Right lobe of liver (tissue), 6 donors: ENCODE results near the gene GSTP1. TPM values are rescaled to one million over a fixed set of nuclear protein-coding genes. Genes with fewer than 3 reads are reported as not detected.

Experiments
- ATAC-seq, 4 donors: fragments of 200-7000 bp; cut with Tn5 transposase; one replicate each; pipeline ENCODE4 v1.9.1; 2020; ENCODE audit warnings: mild to moderate bottlenecking in 4 of 4, moderate library complexity in 4 of 4
- DNase-seq, 3 donors: peaks; one replicate each; pipeline ENCODE4 v3.0.0-alpha.2; 2020
- H3K27ac ChIP-seq, 3 donors: fragments of 200-600 bp; one replicate each; pipeline ENCODE4 v1.8.0; 2022
- H3K27me3 ChIP-seq, 2 donors: fragments of 200-600 bp; one replicate each; pipeline ENCODE4 v1.8.0; 2022
- H3K36me3 ChIP-seq, 4 donors: fragments of 200-600 bp; sonication (generic) in 1 of 4; one replicate each; pipeline versions ENCODE4 v1.5.1 to v1.8.0; 2017 to 2022; ENCODE audit warnings: control low read depth in 1 of 4
- H3K4me1 ChIP-seq, 4 donors: fragments of 200-600 bp; sonication (generic) in 1 of 4; one replicate each; pipeline versions ENCODE4 v1.5.1 to v1.8.0; 2017 to 2022; ENCODE audit warnings: control low read depth in 1 of 4
- H3K4me3 ChIP-seq, 3 donors: fragments of 200-600 bp; one replicate each; pipeline ENCODE4 v1.8.0; 2022
- H3K9me3 ChIP-seq, 4 donors: fragments of 200-600 bp; sonication (generic) in 1 of 4; one replicate each; pipeline versions ENCODE4 v1.5.1 to v1.8.0; 2017 to 2022; ENCODE audit warnings: control low read depth in 1 of 4
- CTCF ChIP-seq, 4 donors: fragments of 200-600 bp in 3 of 4; fragments of 450-650 bp in 1 of 4; IDR thresholded peaks; one replicate each; pipeline versions ENCODE4 v1.5.1 to v1.8.0; 2016 to 2022; ENCODE audit warnings: antibody characterized with exemption in 4 of 4, mild to moderate bottlenecking in 2 of 4
- POLR2A ChIP-seq: fragments of 450-650 bp; IDR thresholded peaks from one replicate; pipeline ENCODE4 v1.6.1; 2017; ENCODE audit warnings: antibody characterized with exemption, mild to moderate bottlenecking
- WGBS: methylation state at CpG from one replicate; pipeline ENCODE4 v1.1.6; 2018; ENCODE audit warnings: low coverage, low lambda C conversion rate; ENCODE audit not compliant: insufficient coverage; ENCODE audit errors: missing lambda C conversion rate; 5-methylcytosine and 5-hydroxymethylcytosine counted together
- intact Hi-C, 2 donors: fragments of 100-400 bp; cut with DNase I; formaldehyde crosslinking; loops; one replicate each; pipeline versions ENCODE4 v1.11.2 to v1.14.1; 2022
- long read RNA-seq: library from polyadenylated mRNA; unstranded; transcript quantifications from one replicate; pipeline ENCODE4 v2.0.0, GENCODE V29; 2019
- total RNA-seq, 6 experiments: library from RNA; depleted of rRNA in 2 of 6; stranded (reverse); fragments of >200 nt in 2 of 6; fragmentation: NEBNext Ultra II Directional in 3 of 6; extraction: Animal tissue kit (Norgen Biotek cat#: 25700) in 3 of 6; gene quantifications; one replicate each; pipeline versions ENCODE4 v1.1.0 to v1.2.4, GENCODE V29; 2016 to 2023
- donor health status: DM: no; HTN: yes; CAD: no.
- donor health status: DM: no; HTN: no; CAD: no.
- donor health status: DM: no; HTN: no; CAD: no.
- donor health status: DM: no; HTN: yes; CAD: no.
- donor health status: DM: no; HTN: yes; CAD: no.

The GSTP1 gene
- total RNA-seq = 10 to 100 TPM; 16.6 to 51.4 (median 32.3) TPM
- long read RNA-seq, transcript GSTP1-202 (7 exons, 961 nt) = major isoform, 10 of 14 reads
- long read RNA-seq, partial matches to known transcripts = 3 of 14 reads
- long read RNA-seq, other reads (novel, unspliced or antisense) = 1 of 14 reads

GRCh38 chr11:67583247-67584204 is at the start of gene GSTP1:
Gene GSTP1, plus strand, starts transcription at chr11:67583812. Its CDS starts 32 bp downstream, at chr11:67583844.
- Histone ChIP-seq H3K27ac (peak within 1 kb of the TSS; percentile 55 to 89 (median 81)), H3K36me3 (no peaks in the 10 kb centered on the region), H3K4me3 (peak within 1 kb of the TSS; percentile 44 to 49 (median 47)), H3K9me3 (no peaks in the 10 kb centered on the region), H3K27me3 (no peaks in the 10 kb centered on the region), H3K4me1 (peaks cover 0 to 40% (median 2%) of the 10 kb centered on the region in 4 donors)
- WGBS = 15% methylated on average over 18 of the region's 81 CpGs
- DNase-seq (peak; percentile 75 to 85 (median 84)), ATAC-seq (peak; percentile 64 to 89 (median 67))
- TF ChIP-seq CTCF (IDR thresholded peaks at IDR 0.05) (peak; percentile 50 to 61 (median 52)), POLR2A (peak; percentile 72)
- intact Hi-C loops = no loop called here

GRCh38 chr11:67534070-67534679 is 49.4 kb upstream of the GSTP1 start:
- TF ChIP-seq POLR2A (no peak), CTCF (IDR thresholded peaks at IDR 0.05) (no peak)
- intact Hi-C loops = no loop called here
- Histone ChIP-seq H3K4me3 (no peak overlapping the region), H3K4me1 (no peaks in the 10 kb centered on the region), H3K9me3 (no peaks in the 10 kb centered on the region), H3K27me3 (no peaks in the 10 kb centered on the region), H3K36me3 (no peaks in the 10 kb centered on the region), H3K27ac (no peak overlapping the region)
- ATAC-seq (no peak), DNase-seq (no peak)
- whole genome bisulfite sequencing = 38% methylated on average over 4 of the region's 4 CpGs

- WGBS = 67% methylated on average over 1 of the region's 1 CpG
- no peak for TF ChIP-seq POLR2A
- TF ChIP-seq CTCF (IDR thresholded peaks at IDR 0.05) = no peak
- ATAC-seq = no peak
Observed at GRCh38 chr11:67535561-67535960, 48.1 kb upstream of the GSTP1 start.

GRCh38 chr11:67538306-67538705 is 45.3 kb upstream of the GSTP1 start:
- intact Hi-C loops = no loop called here
- WGBS = 81% methylated on average over 6 of the region's 6 CpGs
- no peak for TF ChIP-seq CTCF (IDR thresholded peaks at IDR 0.05)
- no peaks in the 10 kb centered on the region for H3K27me3 ChIP-seq
- H3K9me3 ChIP-seq = no peaks in the 10 kb centered on the region
- no peaks in the 10 kb centered on the region for H3K36me3 ChIP-seq
- DNase-seq = no peak
- no peak overlapping the region for H3K4me3 ChIP-seq
- no peak overlapping the region for H3K27ac ChIP-seq
- H3K4me1 ChIP-seq = no peaks in the 10 kb centered on the region
- no peak for ATAC-seq

More at GRCh38 chr11:67535561-67535960, 48.1 kb upstream of the GSTP1 start:
- intact Hi-C loops = no loop called here
- H3K27ac ChIP-seq = no peak overlapping the region
- no peaks in the 10 kb centered on the region for H3K4me1 ChIP-seq
- no peaks in the 10 kb centered on the region for H3K36me3 ChIP-seq
- no peak overlapping the region for H3K4me3 ChIP-seq
- H3K9me3 ChIP-seq = no peaks in the 10 kb centered on the region
- H3K27me3 ChIP-seq = no peaks in the 10 kb centered on the region
- DNase-seq = no peak
